Measurements from ENCODE around the gene LRMDA.

LRMDA gene

DNA sequence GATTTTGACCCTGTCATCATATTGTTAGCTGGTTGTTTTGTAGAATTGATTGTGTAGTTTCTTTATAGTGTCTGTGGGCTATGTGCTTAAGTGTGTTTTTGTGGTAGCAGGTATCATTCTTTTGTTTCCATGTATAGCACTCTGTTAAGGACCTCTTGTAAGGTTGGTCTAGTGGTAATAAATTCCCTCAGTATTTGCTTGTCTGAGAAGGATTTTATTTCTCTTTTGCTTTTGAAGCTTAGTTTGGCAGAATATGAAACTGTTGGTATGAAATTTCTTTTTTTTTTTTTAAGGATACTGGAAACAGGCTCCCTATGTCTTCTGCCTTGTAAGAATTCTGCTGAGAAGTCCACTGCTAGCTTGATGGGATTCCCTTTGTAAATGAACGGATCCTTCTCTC is 1073.4 kb downstream of the LRMDA start:
- Histone ChIP-seq H3K9me3 (ENCODE audit: control insufficient read depth, low read length) (no peaks in the 10 kb centered on the region), H3K4me1 (no peaks in the 10 kb centered on the region), H3K4me3 (ENCODE audit: low read depth, low read length) (no peak overlapping the region), H3K27me3 (ENCODE audit: control insufficient read depth, insufficient read depth, low read length) (no peaks in the 10 kb centered on the region), H3K4me2 (ENCODE audit: low read length) (no peak overlapping the region), H3K79me2 (no peaks in the 10 kb centered on the region), H3K36me3 (ENCODE audit: control insufficient read depth, insufficient read depth, low read length) (no peaks in the 10 kb centered on the region), H3K9ac (no peak overlapping the region), H3K27ac (no peak overlapping the region), H2AFZ (no peak overlapping the region)
- TF ChIP-seq, protein P1, sequence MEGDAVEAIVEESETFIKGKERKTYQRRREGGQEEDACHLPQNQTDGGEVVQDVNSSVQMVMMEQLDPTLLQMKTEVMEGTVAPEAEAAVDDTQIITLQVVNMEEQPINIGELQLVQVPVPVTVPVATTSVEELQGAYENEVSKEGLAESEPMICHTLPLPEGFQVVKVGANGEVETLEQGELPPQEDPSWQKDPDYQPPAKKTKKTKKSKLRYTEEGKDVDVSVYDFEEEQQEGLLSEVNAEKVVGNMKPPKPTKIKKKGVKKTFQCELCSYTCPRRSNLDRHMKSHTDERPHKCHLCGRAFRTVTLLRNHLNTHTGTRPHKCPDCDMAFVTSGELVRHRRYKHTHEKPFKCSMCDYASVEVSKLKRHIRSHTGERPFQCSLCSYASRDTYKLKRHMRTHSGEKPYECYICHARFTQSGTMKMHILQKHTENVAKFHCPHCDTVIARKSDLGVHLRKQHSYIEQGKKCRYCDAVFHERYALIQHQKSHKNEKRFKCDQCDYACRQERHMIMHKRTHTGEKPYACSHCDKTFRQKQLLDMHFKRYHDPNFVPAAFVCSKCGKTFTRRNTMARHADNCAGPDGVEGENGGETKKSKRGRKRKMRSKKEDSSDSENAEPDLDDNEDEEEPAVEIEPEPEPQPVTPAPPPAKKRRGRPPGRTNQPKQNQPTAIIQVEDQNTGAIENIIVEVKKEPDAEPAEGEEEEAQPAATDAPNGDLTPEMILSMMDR (IDR thresholded peaks at IDR 0.05): no peak

DNA sequence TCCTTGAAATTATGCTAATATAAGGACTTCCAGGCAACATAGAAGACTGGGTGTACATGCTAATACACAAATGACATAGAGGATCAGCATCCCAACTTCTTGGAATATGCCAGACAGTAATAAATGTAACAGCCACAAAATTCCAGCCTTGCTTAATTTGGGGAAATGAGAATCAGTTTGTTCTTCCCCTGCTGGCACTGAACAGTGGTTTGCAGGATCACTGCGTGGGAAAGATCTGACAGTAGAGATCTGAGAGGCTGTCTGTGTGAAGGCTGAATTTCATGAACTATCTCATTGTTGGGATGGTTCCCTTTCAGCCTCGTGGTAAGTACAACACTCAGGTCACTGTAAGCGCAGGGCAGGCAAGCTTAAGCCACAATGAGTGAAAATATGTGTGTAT is 1078.0 kb downstream of the LRMDA start:
- H3K27me3 ChIP-seq (ENCODE audit: control insufficient read depth, insufficient read depth, low read length): no peaks in the 10 kb centered on the region
- no peaks in the 10 kb centered on the region for H3K36me3 ChIP-seq (ENCODE audit: control insufficient read depth, insufficient read depth, low read length)
- TF ChIP-seq, protein P1 (IDR thresholded peaks at IDR 0.05): no peak
- H3K4me1 ChIP-seq: no peaks in the 10 kb centered on the region
- H3K4me2 ChIP-seq (ENCODE audit: low read length): no peak overlapping the region
- no peak overlapping the region for H2AFZ ChIP-seq
- no peak overlapping the region for H3K9ac ChIP-seq
- H3K79me2 ChIP-seq: no peaks in the 10 kb centered on the region
- no peaks in the 10 kb centered on the region for H3K9me3 ChIP-seq (ENCODE audit: control insufficient read depth, low read length)
- H3K27ac ChIP-seq: no peak overlapping the region
- H3K4me3 ChIP-seq (ENCODE audit: low read depth, low read length): no peak overlapping the region

DNA sequence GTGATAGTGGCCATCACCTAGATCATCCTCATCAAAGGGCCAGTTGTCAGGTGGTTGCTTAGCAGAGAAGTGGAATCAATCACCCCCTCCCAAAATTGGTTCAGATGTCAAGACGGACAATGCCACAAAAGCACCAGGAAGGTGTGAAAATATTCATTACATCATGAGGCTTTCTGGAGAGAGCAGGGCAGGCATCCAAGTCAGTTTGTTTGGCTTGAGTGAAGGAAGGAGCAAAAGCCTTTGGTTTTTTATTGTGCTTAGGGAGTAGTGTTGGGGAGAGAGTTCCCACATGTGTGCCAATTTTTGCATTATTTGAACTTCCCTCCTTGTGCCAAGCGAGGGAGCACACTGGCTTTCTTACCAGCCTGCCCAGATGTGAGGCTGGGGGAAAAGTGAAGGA is 1082.9 kb downstream of the LRMDA start:
- no peaks in the 10 kb centered on the region for H3K79me2 ChIP-seq
- TF ChIP-seq, protein P1 (IDR thresholded peaks at IDR 0.05): no peak
- H3K4me2 ChIP-seq (ENCODE audit: low read length): no peak overlapping the region
- H3K27me3 ChIP-seq (ENCODE audit: control insufficient read depth, insufficient read depth, low read length): no peaks in the 10 kb centered on the region
- H3K36me3 ChIP-seq (ENCODE audit: control insufficient read depth, insufficient read depth, low read length): no peaks in the 10 kb centered on the region
- no peak overlapping the region for H2AFZ ChIP-seq
- no peaks in the 10 kb centered on the region for H3K9me3 ChIP-seq (ENCODE audit: control insufficient read depth, low read length)
- H3K9ac ChIP-seq: no peak overlapping the region
- H3K27ac ChIP-seq: no peak overlapping the region
- H3K4me1 ChIP-seq: no peaks in the 10 kb centered on the region
- H3K4me3 ChIP-seq (ENCODE audit: low read depth, low read length): no peak overlapping the region

DNA sequence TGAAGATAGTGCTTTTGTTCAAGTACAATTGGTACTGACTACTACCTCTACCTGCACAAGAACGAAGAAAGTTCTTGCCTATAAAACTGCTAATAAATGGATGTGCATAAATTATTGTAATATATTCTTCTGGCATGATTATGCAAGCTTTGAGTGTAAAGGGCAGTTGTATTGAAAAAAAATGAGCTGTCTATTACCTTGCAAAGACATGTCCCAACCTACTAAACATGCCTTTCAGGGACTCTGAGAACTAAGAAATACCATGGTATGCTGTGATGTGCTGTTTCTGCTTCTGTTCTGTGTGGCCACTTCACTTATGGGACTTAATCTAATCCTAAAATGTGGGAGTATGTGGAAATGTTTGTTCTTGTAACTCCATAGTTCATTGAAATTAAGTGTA is 1083.4 kb downstream of the LRMDA start:
- Histone ChIP-seq H3K79me2 (no peaks in the 10 kb centered on the region), H2AFZ (no peak overlapping the region), H3K27me3 (ENCODE audit: control insufficient read depth, insufficient read depth, low read length) (no peaks in the 10 kb centered on the region), H3K4me3 (ENCODE audit: low read depth, low read length) (no peak overlapping the region), H3K4me2 (ENCODE audit: low read length) (no peak overlapping the region), H3K9ac (no peak overlapping the region), H3K36me3 (ENCODE audit: control insufficient read depth, insufficient read depth, low read length) (no peaks in the 10 kb centered on the region), H3K9me3 (ENCODE audit: control insufficient read depth, low read length) (no peaks in the 10 kb centered on the region), H3K4me1 (no peaks in the 10 kb centered on the region), H3K27ac (no peak overlapping the region)
- TF ChIP-seq, protein P1 (IDR thresholded peaks at IDR 0.05): no peak

DNA sequence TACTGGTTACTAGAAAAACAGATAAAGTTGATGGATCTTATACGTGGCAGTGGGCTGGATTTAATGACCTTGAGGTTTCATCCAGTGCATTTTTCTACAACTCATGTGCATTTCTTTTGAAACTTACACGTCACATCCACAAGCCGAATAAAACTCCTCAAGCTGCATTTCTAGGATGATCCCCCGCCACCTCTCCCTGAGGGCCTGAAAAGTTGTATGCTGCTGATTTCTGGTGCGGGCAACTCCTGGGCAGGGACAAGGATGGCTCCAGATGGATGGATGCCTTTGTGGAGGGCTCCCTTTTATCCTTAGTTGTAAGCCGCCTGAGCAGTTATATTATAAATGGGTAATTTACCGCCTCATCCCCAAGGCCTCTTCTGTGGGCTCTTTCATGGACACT is 1091.1 kb downstream of the LRMDA start:
- no peak overlapping the region for H3K9ac ChIP-seq
- TF ChIP-seq, protein P1 (IDR thresholded peaks at IDR 0.05): no peak
- no peak overlapping the region for H3K4me2 ChIP-seq (ENCODE audit: low read length)
- no peaks in the 10 kb centered on the region for H3K79me2 ChIP-seq
- no peaks in the 10 kb centered on the region for H3K27me3 ChIP-seq (ENCODE audit: control insufficient read depth, insufficient read depth, low read length)
- H2AFZ ChIP-seq: no peak overlapping the region
- H3K4me3 ChIP-seq (ENCODE audit: low read depth, low read length): no peak overlapping the region
- no peaks in the 10 kb centered on the region for H3K4me1 ChIP-seq
- H3K9me3 ChIP-seq (ENCODE audit: control insufficient read depth, low read length): no peaks in the 10 kb centered on the region
- H3K36me3 ChIP-seq (ENCODE audit: control insufficient read depth, insufficient read depth, low read length): no peaks in the 10 kb centered on the region
- H3K27ac ChIP-seq: no peak overlapping the region

All from parathyroid adenoma (tissue), 2 donors.